Common myeloid progenitor, CD34-positive (primary cell): Measurements from ENCODE around the gene SUSD4.

Source experiments
- CTCF ChIA-PET: fragments of 350-600 bp; sonication (Branson Sonifier 250); formaldehyde crosslinking; loops from one replicate; lab custom pipeline; 2021; ENCODE audit warnings: antibody characterized with exemption; lab: Charles Lee
- POLR2A ChIA-PET: fragments of 350-600 bp; sonication (Branson Sonifier 250); formaldehyde crosslinking; loops from one replicate; lab custom pipeline; 2021; ENCODE audit warnings: antibody characterized with exemption; lab: Charles Lee
- DNase-seq, 3 donors: peaks; one replicate each; pipeline versions ENCODE4 v3.0.0 to v3.0.0-alpha.2; 2013
- H3K27ac ChIP-seq, 2 experiments: 1 replicate in 1 of 2; 2 replicates in 1 of 2; pipeline ENCODE4 v1.7.0; 2013; ENCODE audit warnings: inconsistent platforms in 2 of 2, low read length in 2 of 2, mild to moderate bottlenecking in 2 of 2, low read depth in 1 of 2, moderate library complexity in 1 of 2; ENCODE audit not compliant: severe bottlenecking in 2 of 2, insufficient read depth in 1 of 2, poor library complexity in 1 of 2
- H3K27me3 ChIP-seq, 5 experiments: replicated peaks in 2 of 5; 1 replicate in 3 of 5; 2 replicates in 2 of 5; pipeline versions ENCODE4 v1.6.1 to v1.7.0; 2013; ENCODE audit warnings: low read length in 4 of 5, mild to moderate bottlenecking in 2 of 5, moderate library complexity in 2 of 5, inconsistent platforms in 1 of 5; ENCODE audit not compliant: insufficient read depth in 5 of 5, control insufficient read depth in 4 of 5
- H3K36me3 ChIP-seq, 4 experiments: 1 replicate in 2 of 4; 2 replicates in 2 of 4; pipeline versions ENCODE4 v1.6.1 to v1.7.0; 2013; ENCODE audit warnings: low read length in 3 of 4, control low read depth in 1 of 4, mild to moderate bottlenecking in 1 of 4; ENCODE audit not compliant: control insufficient read depth in 4 of 4, insufficient read depth in 4 of 4
- H3K4me1 ChIP-seq, 4 experiments: 1 replicate in 3 of 4; 2 replicates in 1 of 4; pipeline versions ENCODE4 v1.6.1 to v1.7.1; 2013; ENCODE audit warnings: low read length in 3 of 4, mild to moderate bottlenecking in 3 of 4, control low read depth in 1 of 4, inconsistent platforms in 1 of 4, moderate library complexity in 1 of 4; ENCODE audit not compliant: control insufficient read depth in 4 of 4, insufficient read depth in 4 of 4; ENCODE audit errors: control extremely low read depth in 1 of 4
- H3K4me3 ChIP-seq, 7 experiments: 1 replicate in 4 of 7; 2 replicates in 3 of 7; pipeline versions ENCODE4 v1.5.1 to v1.7.0; 2013; ENCODE audit warnings: mild to moderate bottlenecking in 7 of 7, low read length in 6 of 7, moderate library complexity in 6 of 7, inconsistent platforms in 2 of 7, low read depth in 2 of 7, control low read depth in 1 of 7; ENCODE audit not compliant: insufficient read depth in 4 of 7, control insufficient read depth in 1 of 7; ENCODE audit errors: extremely low read depth in 1 of 7
- H3K9me3 ChIP-seq, 5 experiments: 1 replicate in 4 of 5; 2 replicates in 1 of 5; pipeline versions ENCODE4 v1.6.1 to v1.7.1; 2013; ENCODE audit warnings: low read length in 4 of 5, mild to moderate bottlenecking in 2 of 5, inconsistent platforms in 1 of 5, low read depth in 1 of 5, moderate library complexity in 1 of 5; ENCODE audit not compliant: control insufficient read depth in 4 of 5, insufficient read depth in 2 of 5; ENCODE audit errors: control extremely low read depth in 1 of 5
- WGBS: methylation state at CpG from one replicate; pipeline ENCODE4 v1.1.5; 2013; ENCODE audit not compliant: insufficient coverage; 5-methylcytosine and 5-hydroxymethylcytosine counted together

Gene SUSD4

DNA sequence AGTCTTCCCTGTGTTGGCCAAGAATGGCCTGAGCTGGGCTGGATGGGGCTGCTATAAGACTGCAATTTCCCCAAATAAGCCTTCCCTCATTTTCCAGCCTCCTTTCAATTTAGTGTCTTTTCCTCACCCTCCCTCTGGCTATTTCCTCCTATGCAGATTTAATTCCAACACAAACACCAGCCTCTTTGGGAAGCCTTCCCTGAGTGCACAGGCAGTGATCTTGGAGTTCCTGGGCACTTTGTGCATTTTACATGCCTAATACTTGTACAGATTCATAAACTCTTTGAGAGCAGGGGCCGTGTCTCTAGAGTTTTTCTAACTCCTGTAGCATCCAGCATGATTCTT lies 129.8 kb downstream of the SUSD4 start:
- CTCF ChIA-PET: no interaction called here

DNA sequence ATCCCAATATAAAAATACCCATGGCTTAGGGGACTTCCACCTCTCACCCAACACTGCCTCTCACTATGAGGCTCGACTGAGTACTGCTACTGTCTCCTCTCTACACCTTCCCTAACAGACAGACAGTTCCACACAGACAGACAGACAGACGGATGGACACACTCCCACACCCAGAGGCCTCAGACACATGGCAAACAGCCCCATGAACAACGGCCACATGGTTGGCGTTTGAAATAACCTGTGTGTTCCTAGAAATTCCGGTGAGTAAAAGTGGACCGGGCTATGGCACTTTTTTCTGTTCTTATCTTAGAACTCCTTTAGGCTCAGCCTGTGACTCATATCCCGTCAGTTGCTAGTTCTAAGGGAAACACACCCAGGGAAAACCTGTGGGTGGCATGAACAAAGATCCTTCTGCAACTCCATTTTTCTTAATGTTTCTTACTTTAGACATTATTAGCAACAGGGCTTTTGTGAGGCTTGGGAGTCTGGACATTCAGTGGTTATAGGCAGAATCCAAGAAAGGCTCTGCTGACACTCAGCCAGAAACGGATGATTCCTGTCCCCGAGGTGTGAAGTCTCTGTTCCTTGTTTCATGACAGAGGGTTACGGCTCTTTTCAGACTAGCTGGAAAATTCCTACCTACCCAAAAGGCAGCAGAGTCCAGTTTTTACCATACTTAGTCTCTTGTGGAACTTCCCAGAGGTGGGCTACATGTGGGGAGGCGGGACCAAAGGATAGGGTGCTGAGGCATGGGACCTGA lies 130.4 kb downstream of the SUSD4 start:
- CTCF ChIA-PET: no interaction called here
- POLR2A ChIA-PET: no interaction called here

More for the DNA sequence above, 129.8 kb downstream of the SUSD4 start:
- no peaks in the 10 kb centered on the region for H3K4me1 ChIP-seq
- WGBS: no CpG with 5 or more reads among the region's 1 CpG
- DNase-seq: no peak
- POLR2A ChIA-PET: no interaction called here
- no peak overlapping the region for H3K4me3 ChIP-seq
- H3K27ac ChIP-seq: no peak overlapping the region
- no peaks in the 10 kb centered on the region for H3K36me3 ChIP-seq
- H3K9me3 ChIP-seq: peaks cover 0 to 6% (median 0%) of the 10 kb centered on the region in 5 experiments
- H3K27me3 ChIP-seq: no peaks in the 10 kb centered on the region

DNA sequence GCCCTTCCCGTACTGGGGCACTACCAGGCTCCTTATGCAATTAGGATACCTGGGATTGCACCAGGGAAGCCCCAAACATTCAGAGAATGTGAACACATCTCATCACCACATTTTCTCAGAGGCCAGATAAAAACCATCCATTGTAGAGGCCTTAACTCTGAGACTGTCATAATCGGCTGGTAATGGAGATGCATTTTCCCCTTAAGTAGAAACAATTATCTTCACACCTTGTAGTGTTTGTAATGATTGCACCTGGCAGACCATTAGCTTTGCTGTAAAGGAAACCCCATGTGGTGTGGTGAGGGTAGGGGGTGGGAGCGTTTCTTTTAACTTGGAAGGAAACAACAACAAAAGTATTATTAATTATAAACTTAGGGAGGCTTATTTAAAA lies 131.0 kb downstream of the SUSD4 start:
- ChIA-PET POLR2A (no interaction called here), CTCF (no interaction called here)
- no peak for DNase-seq
- Histone ChIP-seq H3K9me3 (peaks cover 0 to 6% (median 0%) of the 10 kb centered on the region in 5 experiments), H3K27ac (no peak overlapping the region), H3K4me1 (no peaks in the 10 kb centered on the region), H3K27me3 (no peaks in the 10 kb centered on the region), H3K36me3 (no peaks in the 10 kb centered on the region), H3K4me3 (no peak overlapping the region)
- WGBS: 100% methylated on average over 1 of the region's 3 CpGs

More for the DNA sequence above, 130.4 kb downstream of the SUSD4 start:
- Histone ChIP-seq H3K27ac (peak overlapping the region in 1 of 2 experiments; percentile 29), H3K4me1 (no peaks in the 10 kb centered on the region), H3K36me3 (no peaks in the 10 kb centered on the region), H3K9me3 (peaks cover 0 to 6% (median 0%) of the 10 kb centered on the region in 5 experiments), H3K27me3 (no peaks in the 10 kb centered on the region), H3K4me3 (no peak overlapping the region)
- 76% methylated on average over 8 of the region's 11 CpGs for WGBS
- DNase-seq: peak in 1 of 3 donors; percentile 1

DNA sequence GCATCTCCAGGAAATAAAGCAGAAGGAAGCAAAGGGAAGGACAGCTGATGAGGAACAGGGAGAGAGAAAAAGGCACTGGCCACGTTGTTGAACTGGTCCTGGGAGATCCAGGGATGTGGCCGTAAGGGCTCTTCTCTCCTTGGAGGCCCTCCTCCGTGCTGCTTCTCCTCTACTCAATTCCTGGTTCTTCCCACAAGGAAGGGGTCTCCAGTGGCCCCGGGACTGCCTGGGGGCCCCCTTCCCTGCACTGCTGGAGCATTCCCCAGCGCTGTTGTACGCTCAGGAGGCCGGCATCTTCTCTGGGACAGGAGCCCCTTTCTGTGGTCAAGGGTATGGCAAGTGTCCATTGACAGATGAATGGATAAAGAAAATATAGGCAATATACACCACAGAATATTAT lies 132.4 kb downstream of the SUSD4 start:
- no peak overlapping the region for H3K27ac ChIP-seq
- H3K4me3 ChIP-seq: no peak overlapping the region
- no peaks in the 10 kb centered on the region for H3K27me3 ChIP-seq
- no peaks in the 10 kb centered on the region for H3K36me3 ChIP-seq
- ChIA-PET CTCF (no interaction called here), POLR2A (no interaction called here)
- peaks cover 0 to 3% (median 0%) of the 10 kb centered on the region in 5 experiments for H3K9me3 ChIP-seq
- no peak for DNase-seq
- 80% methylated on average over 4 of the region's 7 CpGs for WGBS
- no peaks in the 10 kb centered on the region for H3K4me1 ChIP-seq

DNA sequence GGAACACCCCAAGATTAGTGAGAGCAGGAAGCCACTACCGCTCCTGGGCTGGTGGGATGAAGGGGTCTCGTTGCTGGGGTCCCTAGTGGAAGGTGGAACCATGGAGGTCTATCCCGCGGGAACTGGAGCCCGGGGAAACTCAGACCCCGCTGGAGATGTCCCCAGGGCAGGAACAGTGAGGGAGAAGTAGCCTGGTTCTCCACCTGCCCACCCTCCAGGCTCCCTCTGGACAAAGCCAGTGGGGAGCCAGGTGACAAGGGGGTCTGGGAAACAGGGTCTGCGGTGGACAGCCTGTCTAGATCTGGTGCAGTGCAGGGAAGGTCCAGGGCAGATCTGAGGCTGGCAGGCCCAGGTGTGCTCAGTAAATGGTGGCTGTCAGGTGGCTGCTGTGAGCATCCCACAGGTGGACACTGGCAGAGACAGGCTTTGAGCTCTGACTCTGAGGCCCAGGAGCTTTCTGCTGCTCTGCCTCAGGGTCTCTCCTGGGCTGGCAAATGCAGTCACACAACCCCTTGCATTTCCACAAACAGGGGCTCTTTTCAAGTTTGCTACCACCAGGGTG lies 132.9 kb downstream of the SUSD4 start:
- Histone ChIP-seq H3K27ac (no peak overlapping the region), H3K9me3 (no peaks in the 10 kb centered on the region), H3K4me1 (no peaks in the 10 kb centered on the region), H3K27me3 (no peaks in the 10 kb centered on the region), H3K36me3 (no peaks in the 10 kb centered on the region), H3K4me3 (no peak overlapping the region)
- ChIA-PET CTCF (no interaction called here), POLR2A (no interaction called here)
- 93% methylated on average over 4 of the region's 7 CpGs for WGBS
- no peak for DNase-seq

DNA sequence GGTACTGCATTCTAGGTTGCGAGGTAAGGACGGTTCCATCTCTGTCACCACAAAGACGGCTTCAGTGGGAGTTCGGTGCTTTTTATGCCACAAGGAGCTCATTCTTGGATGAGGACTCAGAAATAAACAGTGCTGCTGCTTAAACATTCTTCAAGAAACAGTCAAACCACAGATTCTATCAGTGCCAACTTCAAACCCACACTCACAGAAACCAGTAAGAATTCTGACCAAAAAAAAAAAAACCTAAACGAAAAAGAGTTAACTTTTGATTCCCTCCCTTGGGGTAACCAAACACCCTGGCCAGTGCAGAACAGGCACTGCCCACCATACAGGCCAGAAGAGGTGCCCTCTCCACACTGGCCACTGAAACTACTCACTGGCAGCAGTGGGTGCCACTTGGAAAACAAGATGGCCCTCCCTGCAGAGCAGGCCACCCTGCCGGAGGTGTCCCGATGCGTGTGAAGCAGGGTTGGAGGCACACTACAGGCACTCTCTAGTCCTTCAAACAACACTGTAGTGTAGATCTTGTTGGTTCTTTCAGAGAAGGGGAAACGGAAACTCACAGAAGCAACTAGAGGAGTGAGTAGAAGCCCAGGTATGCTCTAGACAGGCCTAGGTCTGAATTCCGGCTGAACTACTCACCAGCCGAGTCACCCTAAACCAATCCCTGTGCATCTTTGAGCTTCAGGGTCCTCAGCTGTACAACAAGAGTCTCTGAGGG lies 133.7 kb downstream of the SUSD4 start:
- no peaks in the 10 kb centered on the region for H3K4me1 ChIP-seq
- no peaks in the 10 kb centered on the region for H3K27me3 ChIP-seq
- H3K27ac ChIP-seq: no peak overlapping the region
- 93% methylated on average over 7 of the region's 11 CpGs for WGBS
- peak in 1 of 3 donors; percentile 3 for DNase-seq
- POLR2A ChIA-PET: no interaction called here
- H3K9me3 ChIP-seq: no peaks in the 10 kb centered on the region
- H3K4me3 ChIP-seq: no peak overlapping the region
- CTCF ChIA-PET: no interaction called here
- no peaks in the 10 kb centered on the region for H3K36me3 ChIP-seq

DNA sequence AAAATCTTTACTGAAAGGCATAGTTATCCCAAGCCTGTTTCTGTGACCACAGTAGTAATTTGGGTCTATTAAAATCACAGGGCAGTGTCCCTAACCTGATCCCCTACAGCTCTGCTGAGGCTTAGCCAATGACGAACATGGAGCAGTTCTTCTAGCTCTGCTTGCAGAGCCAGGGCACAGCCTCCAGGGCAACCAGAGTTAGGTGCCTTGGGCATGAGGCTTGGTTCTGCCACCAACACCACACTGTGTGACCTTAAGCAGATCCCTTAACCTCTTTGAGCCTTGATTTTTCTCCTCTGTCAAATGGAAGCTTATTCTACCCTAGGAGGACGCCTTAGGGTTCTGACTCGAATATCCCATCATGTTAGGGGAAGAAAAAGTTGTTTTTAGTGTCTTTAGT lies 134.2 kb downstream of the SUSD4 start:
- WGBS: 100% methylated on average over 1 of the region's 3 CpGs
- ChIA-PET CTCF (no interaction called here), POLR2A (no interaction called here)
- Histone ChIP-seq H3K4me3 (no peak overlapping the region), H3K27me3 (no peaks in the 10 kb centered on the region), H3K27ac (no peak overlapping the region), H3K36me3 (no peaks in the 10 kb centered on the region), H3K4me1 (no peaks in the 10 kb centered on the region), H3K9me3 (no peaks in the 10 kb centered on the region)
- no peak for DNase-seq
